EH (cell line): ENCODE results near the gene DYTN.

Source experiments
- DNase-seq: peaks from one replicate; pipeline ENCODE4 v3.0.0-alpha.2; 2015; ENCODE audit warnings: low read depth

DYTN gene

GRCh38 chr2:206611736-206612135, 106.5 kb downstream of the DYTN start:
- DNase-seq, result no peak

- DNase-seq, result no peak
Observed at GRCh38 chr2:206611191-206611590, 107.0 kb downstream of the DYTN start.

- no peak for DNase-seq
Observed at GRCh38 chr2:206610451-206610850, 107.7 kb downstream of the DYTN start.

GRCh38 chr2:206603243-206603642, 115.0 kb downstream of the DYTN start:
- DNase-seq, result no peak
